Eye (tissue), 1 donor: Measurements from ENCODE around the gene RBM4.
A peak's percentile ranks its signal among the peaks of the same experiment; 100 is the strongest.

Experiments
- DNase-seq: peaks from one replicate; pipeline ENCODE4 v3.0.0-alpha.2; 2015

Gene RBM4

GRCh38 chr11:66659763-66660162 lies 21.3 kb downstream of the RBM4 start:
- DNase-seq: no peak

GRCh38 chr11:66663741-66664296 lies 25.3 kb downstream of the RBM4 start:
- DNase-seq: no peak

- no peak for DNase-seq
Measured at GRCh38 chr11:66665369-66665768, 26.9 kb downstream of the RBM4 start.

GRCh38 chr11:66670816-66671215 lies 32.3 kb downstream of the RBM4 start:
- no peak for DNase-seq

- DNase-seq: no peak
Measured at GRCh38 chr11:66674964-66675602, 36.6 kb downstream of the RBM4 start.

- no peak for DNase-seq
Measured at GRCh38 chr11:66676282-66676919, 37.9 kb downstream of the RBM4 start.

GRCh38 chr11:66676931-66677598 lies 38.6 kb downstream of the RBM4 start:
- DNase-seq: no peak

GRCh38 chr11:66677599-66678375 lies 39.3 kb downstream of the RBM4 start, which contains the start of gene RBM4B:
Gene RBM4B, minus strand, starts transcription at chr11:66677887. Its CDS starts 808 bp downstream, at chr11:66677079.
- peak; percentile 99 for DNase-seq

GRCh38 chr11:66680966-66681645 lies 42.6 kb downstream of the RBM4 start:
- no peak for DNase-seq

- DNase-seq: no peak
Measured at GRCh38 chr11:66683877-66684276, 45.4 kb downstream of the RBM4 start.

- no peak for DNase-seq
Measured at GRCh38 chr11:66684635-66685034, 46.1 kb downstream of the RBM4 start.

GRCh38 chr11:66685276-66686099 lies 47.0 kb downstream of the RBM4 start:
- no peak for DNase-seq

GRCh38 chr11:66686100-66686785 lies 47.7 kb downstream of the RBM4 start:
- no peak for DNase-seq

GRCh38 chr11:66686801-66687750 lies 48.6 kb downstream of the RBM4 start:
- DNase-seq: no peak

GRCh38 chr11:66687831-66688281 lies 49.4 kb downstream of the RBM4 start:
- DNase-seq: no peak

GRCh38 chr11:66688561-66689534 lies 50.3 kb downstream of the RBM4 start:
- no peak for DNase-seq

- no peak for DNase-seq
Measured at GRCh38 chr11:66689661-66690590, 51.4 kb downstream of the RBM4 start.
